22Rv1 (cell line): ENCODE data around the gene PKIG.
"Not testable (repeated sequence)": the region's sequence is repeated elsewhere in the genome, so short reads cannot be mapped to it uniquely, and the experiment has no call there.

Experiments
- H3K27ac ChIP-seq: fragments of 450-650 bp; 2 replicates; pipeline ENCODE4 v1.5.1; 2017
- ZFX ChIP-seq: fragments of 450-650 bp; IDR thresholded peaks from 2 replicates; pipeline ENCODE4 v1.6.1; 2017; ENCODE audit warnings: antibody characterized with exemption, borderline replicate concordance
- TF ChIP-seq, protein P1 (sequence below): fragments of 450-650 bp; IDR thresholded peaks from 2 replicates; pipeline ENCODE4 v1.5.1; 2017; ENCODE audit warnings: mild to moderate bottlenecking

PKIG gene

DNA sequence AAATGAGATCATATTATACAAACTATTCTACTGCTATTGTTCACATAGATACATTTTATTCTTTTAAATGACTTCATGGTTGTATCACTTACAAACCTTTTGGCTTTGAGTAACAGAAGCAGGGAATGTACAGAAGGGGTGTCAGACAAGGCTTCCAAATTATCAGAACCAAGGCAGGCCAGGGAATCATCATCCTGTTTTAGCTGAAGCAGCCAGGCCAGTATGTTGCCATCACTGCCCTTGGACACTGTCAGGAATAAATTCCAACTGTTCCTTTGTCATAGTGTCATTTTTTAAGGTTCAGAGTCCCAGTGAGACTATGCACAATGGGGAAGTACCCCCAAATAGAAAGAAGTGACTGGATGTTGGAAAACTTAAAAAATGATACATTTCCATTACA is 23.1 kb upstream of the PKIG start:
- no peak for TF ChIP-seq ZFX
- no peak overlapping the region for H3K27ac ChIP-seq

DNA sequence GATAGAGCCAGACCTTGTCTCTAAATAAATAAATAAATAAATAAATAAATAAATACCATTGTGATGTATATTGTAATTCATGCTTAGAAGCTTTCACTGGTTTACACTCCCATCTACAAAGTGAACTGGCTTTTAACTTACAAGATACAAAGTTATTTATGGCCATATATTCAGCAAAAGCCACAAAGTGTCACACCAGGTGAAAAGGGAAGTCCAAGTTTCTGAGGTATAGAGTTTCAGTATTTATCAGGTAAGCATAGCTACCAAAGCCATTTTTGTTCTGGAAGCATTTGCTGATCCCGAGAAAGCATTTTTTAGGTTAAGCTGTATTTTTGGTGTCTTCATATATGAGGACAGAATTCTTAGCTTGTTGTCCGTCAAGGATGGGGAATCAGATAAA is 22.1 kb upstream of the PKIG start:
- TF ChIP-seq, protein P1, sequence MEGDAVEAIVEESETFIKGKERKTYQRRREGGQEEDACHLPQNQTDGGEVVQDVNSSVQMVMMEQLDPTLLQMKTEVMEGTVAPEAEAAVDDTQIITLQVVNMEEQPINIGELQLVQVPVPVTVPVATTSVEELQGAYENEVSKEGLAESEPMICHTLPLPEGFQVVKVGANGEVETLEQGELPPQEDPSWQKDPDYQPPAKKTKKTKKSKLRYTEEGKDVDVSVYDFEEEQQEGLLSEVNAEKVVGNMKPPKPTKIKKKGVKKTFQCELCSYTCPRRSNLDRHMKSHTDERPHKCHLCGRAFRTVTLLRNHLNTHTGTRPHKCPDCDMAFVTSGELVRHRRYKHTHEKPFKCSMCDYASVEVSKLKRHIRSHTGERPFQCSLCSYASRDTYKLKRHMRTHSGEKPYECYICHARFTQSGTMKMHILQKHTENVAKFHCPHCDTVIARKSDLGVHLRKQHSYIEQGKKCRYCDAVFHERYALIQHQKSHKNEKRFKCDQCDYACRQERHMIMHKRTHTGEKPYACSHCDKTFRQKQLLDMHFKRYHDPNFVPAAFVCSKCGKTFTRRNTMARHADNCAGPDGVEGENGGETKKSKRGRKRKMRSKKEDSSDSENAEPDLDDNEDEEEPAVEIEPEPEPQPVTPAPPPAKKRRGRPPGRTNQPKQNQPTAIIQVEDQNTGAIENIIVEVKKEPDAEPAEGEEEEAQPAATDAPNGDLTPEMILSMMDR, result no peak
- TF ChIP-seq ZFX, result no peak
- no peak overlapping the region for H3K27ac ChIP-seq

DNA sequence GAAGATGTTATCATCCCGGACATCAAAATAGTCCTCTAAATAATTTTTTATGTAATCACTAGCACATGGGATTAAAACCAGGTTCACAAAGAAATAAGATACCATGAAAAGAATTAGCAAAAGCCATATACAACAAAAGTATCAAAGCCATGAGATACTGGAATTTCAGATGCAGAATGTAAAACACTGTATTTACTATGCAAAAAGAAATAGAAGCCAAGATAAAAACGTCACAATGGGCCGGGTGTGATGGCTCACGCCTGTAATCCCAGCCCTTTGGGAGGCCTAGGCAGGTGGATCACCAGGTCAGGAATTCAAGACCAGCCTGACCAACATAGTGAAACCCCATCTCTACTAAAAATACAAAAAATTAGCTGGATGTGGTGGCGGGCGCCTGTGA is 21.6 kb upstream of the PKIG start:
- H3K27ac ChIP-seq, result not testable (repeated sequence)

DNA sequence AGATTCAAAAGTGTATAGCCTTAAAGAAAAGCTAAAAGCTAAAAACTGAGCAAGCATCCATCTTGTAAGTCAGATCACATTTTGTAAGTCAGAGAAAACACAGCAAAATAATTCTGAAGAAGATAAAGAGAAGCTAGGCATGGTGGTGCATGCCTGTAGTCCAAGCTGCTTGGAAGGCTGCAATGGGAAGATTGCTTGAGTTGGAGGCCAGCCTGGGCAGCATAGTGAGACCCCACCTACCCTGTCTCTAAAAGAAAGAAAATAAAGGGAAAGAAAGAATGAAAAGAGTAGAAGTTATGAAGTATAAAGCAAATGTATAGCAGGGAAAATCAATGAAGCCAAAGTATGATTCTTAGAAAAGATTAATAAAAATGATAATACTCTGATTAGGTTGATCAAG is 20.5 kb upstream of the PKIG start:
- H3K27ac ChIP-seq, result no peak overlapping the region
- TF ChIP-seq, protein P1, result no peak
- no peak for TF ChIP-seq ZFX

DNA sequence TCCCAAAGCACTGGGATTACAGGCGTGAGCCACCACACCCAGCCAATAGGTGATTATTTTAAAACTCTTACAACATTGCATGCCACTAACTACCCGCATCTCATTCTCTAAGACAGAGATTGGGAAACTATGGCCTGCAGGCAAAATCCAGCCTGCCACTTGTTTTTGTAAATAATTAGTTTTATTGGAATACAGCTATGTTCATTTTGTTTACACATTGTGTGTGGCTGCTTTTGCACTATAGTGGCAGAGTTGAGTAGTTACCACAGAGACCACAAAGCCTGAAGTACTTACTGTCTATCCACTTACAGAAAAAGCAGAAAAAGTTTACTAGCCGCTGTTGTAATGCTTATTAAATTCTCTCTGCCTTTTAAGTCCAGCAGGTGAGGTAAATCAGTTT is 16.4 kb upstream of the PKIG start:
- TF ChIP-seq, protein P1, result no peak
- TF ChIP-seq ZFX, result no peak
- no peak overlapping the region for H3K27ac ChIP-seq

DNA sequence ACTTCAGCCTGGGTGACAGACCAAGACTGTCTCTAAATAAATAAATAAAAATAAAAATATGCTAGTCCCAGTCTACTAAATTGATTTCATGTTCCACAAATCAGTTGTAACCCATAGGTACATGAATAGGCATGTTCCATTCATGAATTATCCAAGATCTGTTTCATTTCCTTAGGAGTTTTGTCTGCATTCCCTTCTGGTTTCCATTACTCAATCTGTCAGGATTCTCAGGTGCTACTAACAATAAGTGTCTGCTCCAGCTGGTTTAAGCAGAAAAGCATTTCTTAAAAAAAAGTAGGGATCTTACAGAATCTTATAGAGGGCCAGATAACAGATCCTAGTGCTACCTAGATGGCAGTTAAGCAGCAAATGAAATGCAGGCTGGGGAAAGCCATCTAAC is 15.6 kb upstream of the PKIG start:
- TF ChIP-seq, protein P1, result no peak
- no peak for TF ChIP-seq ZFX
- no peak overlapping the region for H3K27ac ChIP-seq

DNA sequence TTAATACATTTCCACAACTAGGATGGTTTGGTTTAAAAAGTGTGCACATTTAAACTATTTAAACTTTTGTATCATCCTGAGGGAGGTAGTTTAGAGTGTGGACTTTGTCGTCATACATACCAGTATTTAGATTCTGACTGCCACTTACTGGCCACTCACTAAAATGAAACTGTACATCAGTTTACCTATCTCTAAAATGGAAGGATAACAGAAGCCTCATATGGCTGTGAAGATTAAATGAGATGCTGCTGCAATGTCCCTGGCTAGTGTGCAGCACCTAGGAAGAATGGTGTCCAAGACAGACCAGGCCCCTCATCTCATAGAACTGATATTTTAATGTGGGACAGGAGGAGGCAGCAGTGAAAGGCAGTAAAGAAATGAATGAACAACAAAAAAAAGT is 12.0 kb upstream of the PKIG start:
- H3K27ac ChIP-seq, result no peak overlapping the region
- TF ChIP-seq, protein P1, result no peak
- no peak for TF ChIP-seq ZFX

DNA sequence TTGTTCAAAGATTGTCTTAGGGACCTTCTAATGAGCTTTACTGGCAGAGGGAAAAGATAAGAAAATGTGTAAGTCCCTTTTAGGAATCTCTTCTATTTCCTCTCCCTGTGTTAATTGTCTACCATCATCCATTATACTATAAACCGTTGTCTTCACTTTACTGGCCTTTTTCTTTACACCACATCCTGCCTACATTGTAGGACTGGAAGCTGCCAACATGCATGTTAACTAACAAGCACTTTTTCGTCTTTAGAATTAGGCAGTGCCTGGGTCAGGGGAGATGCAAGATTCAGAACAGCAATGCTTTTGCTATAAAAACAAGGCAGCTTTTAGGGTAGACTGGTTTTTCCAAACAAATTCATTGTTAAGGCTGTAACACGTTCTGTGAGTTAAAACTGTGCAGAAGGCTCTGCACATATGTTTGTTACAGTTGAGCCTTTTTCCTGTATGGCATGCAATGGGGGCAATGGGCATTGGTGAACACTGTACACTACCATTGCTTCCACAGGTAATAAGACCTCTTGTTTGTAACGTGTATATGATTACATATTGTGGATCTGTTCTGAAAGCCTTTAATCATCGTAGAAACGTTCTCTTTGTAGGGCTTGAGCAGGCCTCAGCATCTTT is 10.9 kb upstream of the PKIG start:
- no peak for TF ChIP-seq ZFX
- TF ChIP-seq, protein P1, result no peak
- 0 out of 2 replicates have a peak overlapping the region, but pooled peaks have one; percentile 76 for H3K27ac ChIP-seq
